RWPE2 (cell line): Measurements from ENCODE around the gene TUBD1.

Experiments used
- ATAC-seq: fragments of 200-7000 bp; cut with Tn5 transposase; 3 replicates; pipeline ENCODE4 v1.9.1; 2021; ENCODE audit warnings: low read depth
- DNase-seq: peaks from one replicate; pipeline ENCODE4 v3.0.0-alpha.2; 2020; ENCODE audit warnings: low spot score
- H3K27ac ChIP-seq: fragments of 450-650 bp; 2 replicates; pipeline ENCODE4 v1.5.1; 2017; ENCODE audit warnings: mild to moderate bottlenecking; ENCODE audit not compliant: poor library complexity, severe bottlenecking
- H3K27me3 ChIP-seq: fragments of 250-450 bp; sonication (Bioruptor Pico); 2 replicates; pipeline ENCODE4 v1.5.1; 2021; ENCODE audit warnings: mild to moderate bottlenecking, moderate library complexity; ENCODE audit not compliant: insufficient read depth, poor library complexity, severe bottlenecking
- H3K36me3 ChIP-seq: fragments of 250-450 bp; sonication (Bioruptor Pico); 2 replicates; pipeline ENCODE4 v1.5.1; 2020; ENCODE audit warnings: low read depth, mild to moderate bottlenecking, moderate library complexity
- H3K4me1 ChIP-seq: fragments of 250-450 bp; sonication (Bioruptor Pico); 2 replicates; pipeline ENCODE4 v1.5.1; 2021; ENCODE audit warnings: mild to moderate bottlenecking, moderate library complexity; ENCODE audit not compliant: insufficient read depth, poor library complexity, severe bottlenecking
- H3K4me3 ChIP-seq: fragments of 250-450 bp; sonication (Bioruptor Pico); 2 replicates; pipeline ENCODE4 v1.5.1; 2021; ENCODE audit warnings: mild to moderate bottlenecking, moderate library complexity; ENCODE audit not compliant: severe bottlenecking
- H3K9me3 ChIP-seq: fragments of 250-450 bp; sonication (Bioruptor Pico); 2 replicates; pipeline ENCODE4 v1.5.1; 2021; ENCODE audit warnings: mild to moderate bottlenecking, moderate library complexity; ENCODE audit not compliant: severe bottlenecking
- TF ChIP-seq, protein P1 (sequence below): fragments of 450-650 bp; IDR thresholded peaks from one replicate; pipeline ENCODE4 v1.5.1; 2017; ENCODE audit warnings: mild to moderate bottlenecking, moderate library complexity; ENCODE audit not compliant: poor library complexity, severe bottlenecking

Gene TUBD1

DNA sequence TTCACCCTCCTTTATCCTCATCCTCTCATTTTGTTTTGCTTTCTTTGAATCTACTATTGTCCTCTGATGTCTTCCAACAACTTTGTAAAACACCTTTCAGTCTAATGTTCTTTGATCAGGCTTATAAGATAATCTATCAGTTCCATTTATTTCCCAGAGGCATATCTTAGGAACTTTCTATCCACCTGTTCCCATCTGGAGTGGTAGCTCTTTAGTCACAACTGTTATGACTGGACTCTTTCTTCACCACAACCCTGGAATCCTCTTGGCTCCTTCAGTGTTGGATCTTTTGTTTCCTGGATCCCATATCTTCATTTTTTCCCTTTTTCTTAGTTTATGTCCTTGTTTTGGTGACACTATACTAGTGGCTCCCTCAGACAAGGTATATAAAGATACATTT lies 23.7 kb upstream of the TUBD1 start:
- Histone ChIP-seq H3K4me3 (no peak overlapping the region), H3K36me3 (peaks cover 94% of the 10 kb centered on the region), H3K4me1 (peaks cover 3% of the 10 kb centered on the region), H3K27me3 (no peaks in the 10 kb centered on the region), H3K9me3 (no peaks in the 10 kb centered on the region), H3K27ac (no peak overlapping the region)
- ATAC-seq (no peak), DNase-seq (no peak)
- TF ChIP-seq, protein P1, sequence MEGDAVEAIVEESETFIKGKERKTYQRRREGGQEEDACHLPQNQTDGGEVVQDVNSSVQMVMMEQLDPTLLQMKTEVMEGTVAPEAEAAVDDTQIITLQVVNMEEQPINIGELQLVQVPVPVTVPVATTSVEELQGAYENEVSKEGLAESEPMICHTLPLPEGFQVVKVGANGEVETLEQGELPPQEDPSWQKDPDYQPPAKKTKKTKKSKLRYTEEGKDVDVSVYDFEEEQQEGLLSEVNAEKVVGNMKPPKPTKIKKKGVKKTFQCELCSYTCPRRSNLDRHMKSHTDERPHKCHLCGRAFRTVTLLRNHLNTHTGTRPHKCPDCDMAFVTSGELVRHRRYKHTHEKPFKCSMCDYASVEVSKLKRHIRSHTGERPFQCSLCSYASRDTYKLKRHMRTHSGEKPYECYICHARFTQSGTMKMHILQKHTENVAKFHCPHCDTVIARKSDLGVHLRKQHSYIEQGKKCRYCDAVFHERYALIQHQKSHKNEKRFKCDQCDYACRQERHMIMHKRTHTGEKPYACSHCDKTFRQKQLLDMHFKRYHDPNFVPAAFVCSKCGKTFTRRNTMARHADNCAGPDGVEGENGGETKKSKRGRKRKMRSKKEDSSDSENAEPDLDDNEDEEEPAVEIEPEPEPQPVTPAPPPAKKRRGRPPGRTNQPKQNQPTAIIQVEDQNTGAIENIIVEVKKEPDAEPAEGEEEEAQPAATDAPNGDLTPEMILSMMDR = no peak

DNA sequence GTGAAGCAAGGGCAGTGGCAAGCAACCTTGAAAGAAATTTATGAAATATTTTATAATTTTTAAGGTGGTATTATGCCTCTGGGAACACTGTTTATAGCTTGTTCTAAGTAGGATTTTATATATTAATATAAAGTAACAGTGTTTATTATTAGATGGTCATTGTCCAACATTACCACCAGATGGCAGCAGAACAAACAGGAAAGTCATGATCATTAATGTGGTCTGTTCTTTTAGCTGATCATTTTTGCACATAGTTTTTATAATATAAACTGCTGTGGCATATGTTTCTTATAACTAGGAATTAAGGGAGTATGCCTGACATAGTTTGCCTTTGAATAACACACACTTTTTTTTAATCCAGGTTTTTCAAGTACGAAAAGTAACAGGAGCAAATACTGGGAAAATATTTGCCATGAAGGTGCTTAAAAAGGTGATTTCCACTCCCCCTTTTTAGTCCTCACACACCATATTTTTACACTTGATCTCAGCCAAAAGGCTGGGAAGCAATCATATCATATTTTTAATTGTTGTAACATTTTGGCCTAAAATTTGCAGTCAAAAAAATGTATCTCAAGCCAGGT lies 21.6 kb upstream of the TUBD1 start:
- Histone ChIP-seq H3K27me3 (no peaks in the 10 kb centered on the region), H3K9me3 (no peaks in the 10 kb centered on the region), H3K4me1 (peaks cover 3% of the 10 kb centered on the region), H3K27ac (no peak overlapping the region), H3K4me3 (no peak overlapping the region), H3K36me3 (peaks cover 92% of the 10 kb centered on the region)
- ATAC-seq = no peak
- TF ChIP-seq, protein P1 = peak; percentile 91
- DNase-seq = no peak

DNA sequence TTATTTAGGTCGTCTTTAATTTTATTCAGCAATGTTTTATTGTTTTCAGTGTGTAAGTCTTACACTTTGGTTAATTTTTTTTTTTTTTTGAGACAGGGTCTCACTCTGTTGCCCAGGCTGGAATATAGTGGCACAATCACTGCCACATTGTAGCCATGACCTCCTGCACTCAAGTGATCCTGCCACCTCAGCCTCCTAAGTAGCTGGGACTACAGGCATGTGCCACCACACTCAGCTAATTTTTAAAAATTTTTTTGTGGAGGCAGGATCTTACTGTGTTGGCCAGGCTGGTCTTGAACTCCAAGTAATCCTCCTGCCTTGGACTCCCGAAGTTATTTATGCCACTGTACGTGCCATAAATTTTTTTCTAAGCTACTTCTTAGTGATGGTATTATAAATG lies 14.7 kb upstream of the TUBD1 start:
- no peak overlapping the region for H3K4me3 ChIP-seq
- H3K27me3 ChIP-seq = no peaks in the 10 kb centered on the region
- H3K27ac ChIP-seq = no peak overlapping the region
- ATAC-seq (no peak), DNase-seq (no peak)
- no peaks in the 10 kb centered on the region for H3K4me1 ChIP-seq
- TF ChIP-seq, protein P1 = no peak
- H3K9me3 ChIP-seq = no peaks in the 10 kb centered on the region
- peaks cover 39% of the 10 kb centered on the region for H3K36me3 ChIP-seq

DNA sequence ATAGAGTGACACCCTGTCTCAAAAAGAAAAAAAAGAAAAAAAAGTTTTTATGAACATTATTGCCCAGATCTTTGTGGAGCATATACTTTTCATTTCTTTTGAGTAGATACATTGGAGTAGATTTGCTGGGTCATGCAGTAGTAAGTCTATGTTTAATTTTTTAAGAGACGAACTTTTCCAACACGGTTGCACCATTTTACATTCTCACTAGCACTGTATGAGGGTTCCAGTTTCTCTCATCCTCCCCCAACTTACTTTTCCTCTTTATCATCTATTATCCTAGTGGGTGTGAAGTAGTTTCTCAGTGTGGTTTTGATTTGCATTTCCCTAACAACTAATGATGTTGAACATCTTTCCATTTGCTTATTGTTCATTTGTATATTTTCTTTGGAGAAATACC lies 10.7 kb upstream of the TUBD1 start:
- H3K27me3 ChIP-seq = no peaks in the 10 kb centered on the region
- DNase-seq = no peak
- no peaks in the 10 kb centered on the region for H3K9me3 ChIP-seq
- peaks cover 3% of the 10 kb centered on the region for H3K4me1 ChIP-seq
- no peak for ATAC-seq
- TF ChIP-seq, protein P1 = no peak
- no peak overlapping the region for H3K4me3 ChIP-seq
- no peak overlapping the region for H3K27ac ChIP-seq
- peaks cover 30% of the 10 kb centered on the region for H3K36me3 ChIP-seq

DNA sequence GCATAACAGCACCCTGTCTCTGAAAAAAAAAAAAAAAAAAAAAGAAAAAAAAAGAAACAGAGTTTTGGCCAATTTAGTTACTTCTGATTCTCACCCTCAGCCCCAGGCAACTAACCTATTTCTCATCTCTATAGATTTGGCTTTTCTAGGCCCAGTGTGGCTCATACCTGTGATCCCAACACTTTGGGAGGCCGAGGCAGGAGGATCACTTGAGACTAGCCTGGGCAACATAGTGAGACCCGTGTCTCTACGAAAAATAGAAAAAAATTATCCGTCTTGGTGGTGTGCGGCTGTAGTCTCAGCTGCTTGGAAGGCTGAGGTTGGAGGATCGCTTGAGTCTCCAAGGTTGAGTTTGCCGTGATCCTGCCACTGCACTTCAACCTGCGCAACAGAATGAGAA lies 8.9 kb upstream of the TUBD1 start:
- Histone ChIP-seq H3K4me3 (no peak overlapping the region), H3K36me3 (peaks cover 21% of the 10 kb centered on the region), H3K27ac (no peak overlapping the region), H3K27me3 (no peaks in the 10 kb centered on the region), H3K4me1 (peaks cover 9% of the 10 kb centered on the region), H3K9me3 (no peaks in the 10 kb centered on the region)
- ATAC-seq = no peak
- TF ChIP-seq, protein P1 = no peak
- no peak for DNase-seq
